Esophagus muscularis mucosa (tissue), 4 donors: ENCODE data around the gene CCNL2. TPM values are rescaled to one million over a fixed set of nuclear protein-coding genes. Genes with fewer than 3 reads are reported as not detected.

Experiments used
- DNase-seq: peaks from one replicate; pipeline ENCODE4 v3.0.0-alpha.2; 2017; ENCODE audit errors: extremely low spot score
- H3K27ac ChIP-seq, 4 donors: fragments of 200-600 bp; sonication (generic); replicated peaks in 1 of 4; 1 replicate in 3 of 4; 2 replicates in 1 of 4; pipeline ENCODE4 v1.5.1; 2016 to 2019; ENCODE audit warnings: mild to moderate bottlenecking in 1 of 4
- H3K27me3 ChIP-seq, 4 donors: fragments of 200-600 bp; sonication (generic); one replicate each; pipeline versions ENCODE4 v1.5.1 to v1.6.0; 2016 to 2019
- H3K36me3 ChIP-seq, 4 donors: fragments of 200-600 bp; sonication (generic); one replicate each; pipeline ENCODE4 v1.5.1; 2016 to 2019
- H3K4me1 ChIP-seq, 4 donors: fragments of 200-600 bp; sonication (generic); one replicate each; pipeline ENCODE4 v1.5.1; 2016 to 2019
- H3K4me3 ChIP-seq, 4 donors: fragments of 200-600 bp; sonication (generic); 1 replicate in 2 of 4; 2 replicates in 2 of 4; pipeline ENCODE4 v1.5.1; 2016 to 2019; ENCODE audit warnings: mild to moderate bottlenecking in 4 of 4, moderate library complexity in 1 of 4
- H3K9me3 ChIP-seq, 4 donors: fragments of 200-600 bp; sonication (generic); 1 replicate in 3 of 4; 2 replicates in 1 of 4; pipeline ENCODE4 v1.5.1; 2016 to 2019
- EP300 ChIP-seq: sonication (generic); formaldehyde crosslinking; IDR thresholded peaks from one replicate; pipeline ENCODE4 v1.6.1; 2017; ENCODE audit warnings: antibody characterized with exemption
- POLR2A ChIP-seq: fragments of 450-650 bp; IDR thresholded peaks from one replicate; pipeline ENCODE4 v1.6.1; 2017; ENCODE audit warnings: antibody characterized with exemption, moderate library complexity, mild to moderate bottlenecking, low read depth
- POLR2AphosphoS5 ChIP-seq, 2 donors: sonication (generic); formaldehyde crosslinking; IDR thresholded peaks; one replicate each; pipeline ENCODE4 v1.6.1; 2017; ENCODE audit warnings: antibody characterized with exemption in 2 of 2
- WGBS: methylation state at CpG from one replicate; pipeline ENCODE4 v1.1.5; 2018; 5-methylcytosine and 5-hydroxymethylcytosine counted together
- intact Hi-C: fragments of 100-400 bp; cut with DNase I; formaldehyde crosslinking; loops from one replicate; pipeline ENCODE4 v1.15.1; 2023
- total RNA-seq, 4 donors: library from RNA; depleted of rRNA; stranded (reverse); fragments of >200 nt; gene quantifications; one replicate each; pipeline versions ENCODE4 v1.1.0 to v1.2.1, GENCODE V29; 2016
- TF ChIP-seq, protein P1 (sequence below), 3 experiments: fragments of 200-600 bp in 2 of 3; fragments of 450-650 bp in 1 of 3; sonication (generic) in 2 of 3; IDR thresholded peaks; one replicate each; pipeline ENCODE4 v1.5.1; 2017 to 2019; ENCODE audit warnings: antibody characterized with exemption in 3 of 3, mild to moderate bottlenecking in 2 of 3, moderate library complexity in 1 of 3

CCNL2 gene
- total RNA-seq, 4 donors from 2014 or later = 73.4 to 136 (median 108) TPM

DNA sequence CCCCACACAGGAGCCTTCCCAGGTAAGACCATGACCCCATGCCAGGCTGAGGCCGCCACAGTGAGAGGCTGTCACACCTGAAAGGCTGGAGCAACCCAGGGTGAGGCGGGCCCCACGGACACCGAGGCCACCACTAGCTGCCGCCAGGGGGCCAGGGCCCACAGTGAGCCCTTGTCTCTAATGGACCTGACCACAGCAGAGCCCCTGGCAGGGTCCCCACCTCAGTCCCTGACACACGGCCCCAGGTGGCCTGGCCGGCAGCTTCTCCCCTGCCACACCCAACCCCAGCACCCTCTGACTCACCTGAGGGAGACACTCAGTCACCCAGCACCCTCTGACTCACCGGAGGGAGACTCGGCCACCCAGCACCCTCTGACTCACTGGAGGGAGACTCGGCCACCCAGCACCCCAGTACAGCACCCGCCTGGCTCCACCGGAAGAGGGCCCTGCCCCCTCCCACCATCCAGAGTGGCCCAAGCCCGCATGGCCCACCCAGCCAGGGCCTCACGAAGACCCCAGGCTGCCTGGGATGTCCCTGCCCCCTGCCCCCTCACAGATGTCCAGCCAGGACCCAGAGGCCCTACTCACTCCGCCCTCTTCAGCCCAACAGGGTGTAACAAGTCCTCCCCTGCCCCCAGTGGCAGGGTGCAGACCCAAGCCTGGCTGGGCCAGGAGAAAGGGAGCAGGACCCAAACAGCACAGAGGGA, 54.3 kb downstream of the CCNL2 start:
- H3K27me3 ChIP-seq = no peaks in the 10 kb centered on the region
- WGBS = 46% methylated on average over 8 of the region's 15 CpGs
- intact Hi-C loops = no loop called here
- no peak for TF ChIP-seq EP300
- TF ChIP-seq, protein P1, sequence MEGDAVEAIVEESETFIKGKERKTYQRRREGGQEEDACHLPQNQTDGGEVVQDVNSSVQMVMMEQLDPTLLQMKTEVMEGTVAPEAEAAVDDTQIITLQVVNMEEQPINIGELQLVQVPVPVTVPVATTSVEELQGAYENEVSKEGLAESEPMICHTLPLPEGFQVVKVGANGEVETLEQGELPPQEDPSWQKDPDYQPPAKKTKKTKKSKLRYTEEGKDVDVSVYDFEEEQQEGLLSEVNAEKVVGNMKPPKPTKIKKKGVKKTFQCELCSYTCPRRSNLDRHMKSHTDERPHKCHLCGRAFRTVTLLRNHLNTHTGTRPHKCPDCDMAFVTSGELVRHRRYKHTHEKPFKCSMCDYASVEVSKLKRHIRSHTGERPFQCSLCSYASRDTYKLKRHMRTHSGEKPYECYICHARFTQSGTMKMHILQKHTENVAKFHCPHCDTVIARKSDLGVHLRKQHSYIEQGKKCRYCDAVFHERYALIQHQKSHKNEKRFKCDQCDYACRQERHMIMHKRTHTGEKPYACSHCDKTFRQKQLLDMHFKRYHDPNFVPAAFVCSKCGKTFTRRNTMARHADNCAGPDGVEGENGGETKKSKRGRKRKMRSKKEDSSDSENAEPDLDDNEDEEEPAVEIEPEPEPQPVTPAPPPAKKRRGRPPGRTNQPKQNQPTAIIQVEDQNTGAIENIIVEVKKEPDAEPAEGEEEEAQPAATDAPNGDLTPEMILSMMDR (IDR thresholded peaks at IDR 0.05) = peak in 2 of 3 experiments; percentile 21 to 37
- TF ChIP-seq POLR2A = no peak
- no peaks in the 10 kb centered on the region for H3K9me3 ChIP-seq
- H3K36me3 ChIP-seq = peaks cover 6 to 29% (median 24%) of the 10 kb centered on the region in 4 donors
- no peak overlapping the region for H3K4me3 ChIP-seq
- no peak for DNase-seq
- H3K27ac ChIP-seq = peak overlapping the region in 2 of 4 donors; percentile 3 to 10
- peaks cover 40 to 55% (median 46%) of the 10 kb centered on the region in 4 donors for H3K4me1 ChIP-seq

DNA sequence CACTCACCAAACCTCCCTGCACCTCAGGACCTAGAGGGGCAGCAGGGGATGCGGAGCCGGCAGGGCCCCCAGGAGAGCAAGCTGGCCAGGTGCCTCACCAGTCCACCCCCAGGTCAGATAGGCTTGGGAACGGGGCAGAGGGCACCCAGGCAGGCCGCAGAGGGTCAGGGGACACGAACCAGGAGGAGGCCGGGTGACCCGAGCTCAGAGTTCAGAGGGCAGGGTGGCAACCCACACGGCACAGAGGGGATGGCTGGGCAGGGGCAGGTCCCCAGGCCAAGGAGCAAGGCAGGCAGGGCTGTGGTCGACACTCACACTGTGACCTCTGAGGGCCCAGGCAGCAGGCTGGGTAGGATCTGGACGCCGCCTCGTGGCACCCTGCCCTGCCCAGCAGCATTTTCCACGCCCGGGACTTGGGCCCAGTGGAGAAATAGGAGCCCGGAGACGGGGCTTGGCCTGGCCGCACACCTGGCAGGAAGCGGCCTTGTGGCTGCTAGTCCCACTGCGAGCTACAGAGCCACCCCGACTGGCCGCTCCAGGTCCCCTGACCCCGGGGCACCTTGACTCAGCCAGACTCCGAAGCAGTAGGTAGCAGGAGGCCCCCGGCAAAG, 55.2 kb downstream of the CCNL2 start:
- 90% methylated on average over 7 of the region's 24 CpGs for WGBS
- DNase-seq = no peak
- no peaks in the 10 kb centered on the region for H3K27me3 ChIP-seq
- H3K4me3 ChIP-seq = no peak overlapping the region
- H3K4me1 ChIP-seq = peaks cover 40 to 55% (median 46%) of the 10 kb centered on the region in 4 donors
- no peak for TF ChIP-seq POLR2AphosphoS5 (IDR thresholded peaks at IDR 0.05)
- intact Hi-C loops = no loop called here
- H3K9me3 ChIP-seq = no peaks in the 10 kb centered on the region
- peaks cover 15 to 38% (median 33%) of the 10 kb centered on the region in 4 donors for H3K36me3 ChIP-seq
- no peak overlapping the region for H3K27ac ChIP-seq

DNA sequence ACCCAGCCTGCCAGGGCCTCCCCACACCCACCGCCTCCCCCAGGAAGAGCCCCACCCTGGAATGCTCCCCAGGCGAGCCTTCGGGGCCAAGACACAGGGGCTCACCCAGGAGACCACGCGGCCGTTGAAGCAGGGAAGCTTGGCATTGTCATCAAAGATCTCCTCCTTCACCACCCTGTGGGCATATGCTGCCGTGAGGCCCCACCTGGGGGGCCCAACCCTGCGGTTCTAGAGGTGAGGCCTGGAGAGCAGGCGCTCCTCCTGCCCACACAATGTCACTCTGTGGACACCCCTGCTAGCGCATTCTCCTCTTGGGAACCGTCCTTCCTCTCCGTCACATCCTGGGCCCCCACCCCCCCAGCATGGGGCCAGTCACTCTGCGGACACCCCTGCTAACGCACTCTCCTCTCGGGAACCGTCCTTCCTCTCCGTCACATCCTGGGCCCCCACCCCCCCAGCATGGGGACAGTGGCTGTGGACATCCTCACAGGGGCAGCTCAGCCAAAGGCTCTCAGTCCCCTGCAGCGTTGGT, 56.5 kb downstream of the CCNL2 start:
- Histone ChIP-seq H3K9me3 (no peaks in the 10 kb centered on the region), H3K36me3 (peaks cover 27 to 50% (median 46%) of the 10 kb centered on the region in 4 donors), H3K4me1 (peaks cover 32 to 44% (median 36%) of the 10 kb centered on the region in 4 donors), H3K4me3 (no peak overlapping the region), H3K27me3 (no peaks in the 10 kb centered on the region), H3K27ac (no peak overlapping the region)
- DNase-seq = no peak
- intact Hi-C loops = no loop called here
- TF ChIP-seq, protein P1 (IDR thresholded peaks at IDR 0.05) = no peak
- TF ChIP-seq POLR2A (no peak), EP300 (no peak), POLR2AphosphoS5 (IDR thresholded peaks at IDR 0.05) (no peak)
- WGBS = 93% methylated on average over 11 of the region's 18 CpGs

DNA sequence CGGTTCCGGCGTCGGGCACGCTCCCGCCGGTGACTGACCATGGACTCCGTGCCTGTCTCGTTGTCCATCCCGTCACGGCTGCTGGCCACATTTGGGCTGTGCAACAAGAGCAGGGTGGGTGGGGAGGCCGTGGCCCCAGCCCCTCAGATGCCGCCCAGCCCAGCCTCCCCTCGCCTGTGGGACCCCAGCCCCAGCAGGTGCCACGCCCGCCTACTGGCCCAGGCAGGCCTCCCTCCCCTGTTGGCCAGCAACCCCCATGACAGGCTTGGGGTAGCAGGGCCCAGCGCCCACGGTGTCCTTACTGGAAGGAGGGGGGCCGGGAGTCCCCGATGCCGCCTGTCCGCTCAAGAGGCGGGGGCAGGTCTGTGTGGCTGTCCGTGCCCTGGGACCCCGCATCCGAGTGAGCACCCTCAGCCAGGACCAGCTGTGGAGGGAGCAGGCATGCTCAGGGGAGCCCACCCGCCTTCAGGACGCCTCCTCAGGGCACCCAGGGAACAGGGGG, 57.0 kb downstream of the CCNL2 start:
- peaks cover 27 to 56% (median 51%) of the 10 kb centered on the region in 4 donors for H3K36me3 ChIP-seq
- no peak for TF ChIP-seq POLR2A
- TF ChIP-seq, protein P1 (IDR thresholded peaks at IDR 0.05) = no peak
- no peak for TF ChIP-seq POLR2AphosphoS5 (IDR thresholded peaks at IDR 0.05)
- no peak for TF ChIP-seq EP300
- 98% methylated on average over 15 of the region's 28 CpGs for WGBS

DNA sequence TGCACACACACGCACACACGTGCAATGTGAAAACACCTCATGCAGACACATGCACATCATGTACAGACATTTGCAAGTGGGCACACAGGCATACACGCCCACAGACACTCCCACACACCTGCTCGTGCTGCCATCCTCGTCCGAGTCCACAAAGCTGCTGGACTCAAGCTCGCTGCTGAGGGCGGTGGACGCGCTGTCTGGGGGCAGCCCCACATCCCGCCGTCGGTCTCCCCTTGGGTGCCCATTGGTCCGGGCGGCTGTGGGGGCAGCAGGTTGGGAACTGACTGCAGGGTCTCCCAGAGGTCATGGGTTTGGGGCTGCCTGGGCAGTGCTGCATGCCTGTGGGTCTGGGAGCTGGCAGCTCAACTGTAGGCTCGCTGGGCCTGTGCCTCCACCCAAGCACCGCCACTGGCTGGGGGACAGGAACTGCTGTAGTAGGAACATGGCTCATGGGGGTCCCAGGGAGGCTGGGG, 57.5 kb downstream of the CCNL2 start:
- DNase-seq = no peak
- Histone ChIP-seq H3K4me3 (no peak overlapping the region), H3K4me1 (peaks cover 22 to 34% (median 26%) of the 10 kb centered on the region in 4 donors), H3K27ac (no peak overlapping the region), H3K36me3 (peaks cover 27 to 61% (median 57%) of the 10 kb centered on the region in 4 donors), H3K27me3 (no peaks in the 10 kb centered on the region), H3K9me3 (no peaks in the 10 kb centered on the region)
- WGBS = 79% methylated on average over 6 of the region's 17 CpGs
- intact Hi-C loops = no loop called here
- TF ChIP-seq EP300 (no peak), POLR2A (no peak), POLR2AphosphoS5 (IDR thresholded peaks at IDR 0.05) (no peak)
- TF ChIP-seq, protein P1 (IDR thresholded peaks at IDR 0.05) = no peak

More for the DNA sequence above, 57.0 kb downstream of the CCNL2 start:
- intact Hi-C loops = no loop called here
- H3K27ac ChIP-seq = no peak overlapping the region
- no peak for DNase-seq
- peaks cover 27 to 39% (median 31%) of the 10 kb centered on the region in 4 donors for H3K4me1 ChIP-seq
- no peaks in the 10 kb centered on the region for H3K9me3 ChIP-seq
- H3K27me3 ChIP-seq = no peaks in the 10 kb centered on the region
- H3K4me3 ChIP-seq = no peak overlapping the region
